Gastroesophageal sphincter (tissue), 4 donors: ENCODE data around the gene ARHGEF17. TPM values are rescaled to one million over a fixed set of nuclear protein-coding genes. Genes with fewer than 3 reads are reported as not detected.
A peak's percentile ranks its signal among the peaks of the same experiment; 100 is the strongest.

Experiments used
- ATAC-seq: fragments of 150-250 bp; one replicate; pipeline ENCODE4 v1.9.1; 2016; ENCODE audit warnings: mild to moderate bottlenecking, moderate library complexity
- H3K27ac ChIP-seq, 4 donors: fragments of 200-600 bp; sonication (generic) in 3 of 4; 1 replicate in 3 of 4; 2 replicates in 1 of 4; pipeline ENCODE4 v1.5.1; 2016 to 2019
- H3K27me3 ChIP-seq: fragments of 200-600 bp; sonication (generic); one replicate; pipeline ENCODE4 v1.5.1; 2019
- H3K36me3 ChIP-seq, 2 donors: fragments of 200-600 bp; sonication (generic); one replicate each; pipeline ENCODE4 v1.5.1; 2019; ENCODE audit warnings: control low read depth in 1 of 2
- H3K4me1 ChIP-seq, 3 donors: fragments of 200-600 bp; sonication (generic); 1 replicate in 2 of 3; 2 replicates in 1 of 3; pipeline ENCODE4 v1.5.1; 2016 to 2019; ENCODE audit warnings: control low read depth in 2 of 3
- H3K4me3 ChIP-seq, 2 donors: fragments of 200-600 bp; sonication (generic); one replicate each; pipeline ENCODE4 v1.5.1; 2019; ENCODE audit warnings: mild to moderate bottlenecking in 1 of 2, moderate library complexity in 1 of 2
- H3K9me3 ChIP-seq, 3 donors: fragments of 200-600 bp; sonication (generic); one replicate each; pipeline ENCODE4 v1.5.1; 2017 to 2019; ENCODE audit warnings: control low read depth in 2 of 3
- CTCF ChIP-seq, 4 experiments: fragments of 200-600 bp in 2 of 4; fragments of 450-650 bp in 2 of 4; sonication (generic) in 1 of 4; IDR thresholded peaks; one replicate each; pipeline ENCODE4 v1.5.1; 2017 to 2019; ENCODE audit warnings: antibody characterized with exemption in 4 of 4, mild to moderate bottlenecking in 2 of 4, moderate library complexity in 2 of 4
- EP300 ChIP-seq: sonication (generic); formaldehyde crosslinking; IDR thresholded peaks from one replicate; pipeline ENCODE4 v1.6.1; 2017; ENCODE audit warnings: antibody characterized with exemption, mild to moderate bottlenecking
- POLR2A ChIP-seq, 2 donors: fragments of 450-650 bp; IDR thresholded peaks; one replicate each; pipeline ENCODE4 v1.6.1; 2017; ENCODE audit warnings: antibody characterized with exemption in 2 of 2, mild to moderate bottlenecking in 2 of 2, moderate library complexity in 1 of 2
- POLR2AphosphoS5 ChIP-seq: sonication (generic); formaldehyde crosslinking; IDR thresholded peaks from one replicate; pipeline ENCODE4 v1.6.1; 2017; ENCODE audit warnings: antibody characterized with exemption
- WGBS, 2 donors: methylation state at CpG; one replicate each; pipeline ENCODE4 v1.1.5; 2018; ENCODE audit warnings: low coverage in 1 of 2; 5-methylcytosine and 5-hydroxymethylcytosine counted together
- total RNA-seq, 4 donors: library from RNA; depleted of rRNA; stranded (reverse); fragments of >200 nt; gene quantifications; one replicate each; pipeline ENCODE4 v1.1.0, GENCODE V29; 2016

Gene ARHGEF17
- total RNA-seq, 4 donors from 2014 or later: 52.5 to 169 (median 84.4) TPM

- Histone ChIP-seq H3K36me3 (no peaks in the 10 kb centered on the region), H3K4me1 (peaks cover 0 to 20% (median 0%) of the 10 kb centered on the region in 3 donors), H3K27me3 (no peaks in the 10 kb centered on the region), H3K27ac (peak overlapping the region in 1 of 4 donors; percentile 35), H3K4me3 (no peak overlapping the region), H3K9me3 (no peaks in the 10 kb centered on the region)
- 92% methylated on average over 2 of the region's 6 CpGs; no CpG with 5 or more reads in 1 of the 2 donors for WGBS, 2 donors
- no peak for TF ChIP-seq POLR2A (IDR thresholded peaks at IDR 0.05)
- TF ChIP-seq CTCF (IDR thresholded peaks at IDR 0.05): no peak
- no peak for TF ChIP-seq EP300
- TF ChIP-seq POLR2AphosphoS5: no peak
- no peak for ATAC-seq
These were observed 91.1 kb downstream of the ARHGEF17 start for GRCh38 chr11:73399159-73399590.

GRCh38 chr11:73399636-73400035 lies 91.6 kb downstream of the ARHGEF17 start:
- 79 to 80% methylated on average over 1 to 2 of the region's 4 CpGs for WGBS, 2 donors
- TF ChIP-seq CTCF (IDR thresholded peaks at IDR 0.05) (no peak), EP300 (no peak), POLR2A (IDR thresholded peaks at IDR 0.05) (no peak), POLR2AphosphoS5 (no peak)
- Histone ChIP-seq H3K9me3 (no peaks in the 10 kb centered on the region), H3K4me3 (no peak overlapping the region), H3K27me3 (no peaks in the 10 kb centered on the region), H3K27ac (peak overlapping the region in 1 of 4 donors; percentile 35), H3K36me3 (peaks cover 0 to 2% of the 10 kb centered on the region in 2 donors), H3K4me1 (peaks cover 0 to 25% (median 0%) of the 10 kb centered on the region in 3 donors)
- ATAC-seq: no peak

DNA sequence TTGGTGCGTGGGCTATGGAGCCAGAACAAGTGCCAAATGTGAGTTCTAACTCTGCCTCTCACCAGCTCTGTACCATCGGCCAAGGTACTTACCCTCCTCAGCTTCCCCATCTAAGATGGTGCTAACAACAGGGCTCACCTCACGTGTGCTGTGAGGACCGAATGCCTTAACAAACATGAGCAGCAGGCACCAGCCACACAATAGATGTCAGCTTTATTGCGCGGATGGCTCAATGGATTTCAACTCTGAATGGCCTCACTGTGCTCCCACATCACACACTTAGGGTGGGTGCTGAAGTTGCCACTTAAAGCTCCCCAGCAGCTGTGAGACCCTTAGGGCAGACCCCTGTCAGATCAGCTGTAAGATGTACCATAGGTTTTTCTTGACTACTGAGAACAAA lies 92.2 kb downstream of the ARHGEF17 start:
- Histone ChIP-seq H3K36me3 (peaks cover 0 to 9% of the 10 kb centered on the region in 2 donors), H3K27me3 (no peaks in the 10 kb centered on the region), H3K4me1 (peaks cover 0 to 25% (median 0%) of the 10 kb centered on the region in 3 donors), H3K27ac (no peak overlapping the region), H3K9me3 (no peaks in the 10 kb centered on the region), H3K4me3 (no peak overlapping the region)
- no peak for ATAC-seq
- no peak for TF ChIP-seq POLR2AphosphoS5
- no peak for TF ChIP-seq EP300
- TF ChIP-seq CTCF (IDR thresholded peaks at IDR 0.05): no peak
- TF ChIP-seq POLR2A (IDR thresholded peaks at IDR 0.05): no peak
- 85 to 100% methylated on average over 2 to 4 of the region's 6 CpGs for WGBS, 2 donors

GRCh38 chr11:73401217-73401923 lies 93.3 kb downstream of the ARHGEF17 start:
- no peak overlapping the region for H3K27ac ChIP-seq
- ATAC-seq: no peak
- peaks cover 0 to 25% (median 0%) of the 10 kb centered on the region in 3 donors for H3K4me1 ChIP-seq
- no CpG with 5 or more reads among the region's 3 CpGs for WGBS, 2 donors
- H3K36me3 ChIP-seq: peaks cover 0 to 19% of the 10 kb centered on the region in 2 donors
- no peak for TF ChIP-seq POLR2AphosphoS5
- TF ChIP-seq EP300: no peak
- TF ChIP-seq CTCF (IDR thresholded peaks at IDR 0.05): no peak
- no peak for TF ChIP-seq POLR2A (IDR thresholded peaks at IDR 0.05)
- no peaks in the 10 kb centered on the region for H3K9me3 ChIP-seq
- H3K4me3 ChIP-seq: no peak overlapping the region
- H3K27me3 ChIP-seq: no peaks in the 10 kb centered on the region
